ENCODE data around the gene TMEM37.

TMEM37 gene

DNA sequence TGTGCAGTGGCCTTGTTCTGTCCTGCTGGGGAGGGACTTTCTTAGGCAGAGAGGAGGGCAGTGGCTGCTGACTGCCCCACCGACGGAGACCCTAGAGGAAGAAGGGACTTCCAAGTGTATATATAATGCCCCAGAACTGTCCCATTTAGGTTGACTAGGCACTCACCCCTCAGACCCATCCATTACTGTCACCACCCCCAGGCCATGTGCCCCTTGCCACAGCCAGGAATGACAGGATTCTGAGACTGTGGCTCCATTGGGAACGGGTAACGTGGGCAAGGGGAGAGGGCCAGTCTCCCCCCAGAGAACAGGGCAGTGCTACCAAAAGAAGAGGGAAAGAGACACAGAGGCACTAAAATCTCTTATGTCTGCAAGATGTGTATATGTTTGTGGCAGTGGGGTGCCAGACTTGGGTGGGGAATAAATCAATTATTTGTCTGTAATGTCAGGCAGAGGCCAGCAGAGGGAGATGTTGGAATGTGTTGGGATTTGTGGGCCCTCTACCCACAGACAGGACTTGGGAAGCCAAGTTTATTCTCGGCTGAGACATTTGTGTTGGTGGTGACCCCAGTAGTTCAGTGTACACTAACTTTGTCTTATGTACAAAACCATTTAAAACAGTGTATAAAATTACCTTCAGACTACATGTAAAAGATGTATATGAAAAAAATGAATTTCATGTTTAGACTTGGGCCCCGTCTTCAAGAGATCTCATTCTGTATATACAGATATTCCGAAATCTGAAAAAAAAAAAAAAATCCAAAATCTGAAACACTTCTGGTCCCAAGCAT, 24.0 kb upstream of the TMEM37 start:
- no peak overlapping the region for H3K4me3 ChIP-seq (ENCODE audit: low read depth, low read length)
- DNase-seq (ENCODE audit: low read depth) = no peak
- TF ChIP-seq, protein P1, sequence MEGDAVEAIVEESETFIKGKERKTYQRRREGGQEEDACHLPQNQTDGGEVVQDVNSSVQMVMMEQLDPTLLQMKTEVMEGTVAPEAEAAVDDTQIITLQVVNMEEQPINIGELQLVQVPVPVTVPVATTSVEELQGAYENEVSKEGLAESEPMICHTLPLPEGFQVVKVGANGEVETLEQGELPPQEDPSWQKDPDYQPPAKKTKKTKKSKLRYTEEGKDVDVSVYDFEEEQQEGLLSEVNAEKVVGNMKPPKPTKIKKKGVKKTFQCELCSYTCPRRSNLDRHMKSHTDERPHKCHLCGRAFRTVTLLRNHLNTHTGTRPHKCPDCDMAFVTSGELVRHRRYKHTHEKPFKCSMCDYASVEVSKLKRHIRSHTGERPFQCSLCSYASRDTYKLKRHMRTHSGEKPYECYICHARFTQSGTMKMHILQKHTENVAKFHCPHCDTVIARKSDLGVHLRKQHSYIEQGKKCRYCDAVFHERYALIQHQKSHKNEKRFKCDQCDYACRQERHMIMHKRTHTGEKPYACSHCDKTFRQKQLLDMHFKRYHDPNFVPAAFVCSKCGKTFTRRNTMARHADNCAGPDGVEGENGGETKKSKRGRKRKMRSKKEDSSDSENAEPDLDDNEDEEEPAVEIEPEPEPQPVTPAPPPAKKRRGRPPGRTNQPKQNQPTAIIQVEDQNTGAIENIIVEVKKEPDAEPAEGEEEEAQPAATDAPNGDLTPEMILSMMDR (IDR thresholded peaks at IDR 0.05; ENCODE audit: control insufficient read depth, extremely low read depth, insufficient read depth) = peak; percentile 83

- DNase-seq (ENCODE audit: low read depth) = no peak
- TF ChIP-seq, protein P1 (IDR thresholded peaks at IDR 0.05; ENCODE audit: control insufficient read depth, extremely low read depth, insufficient read depth) = no peak
Measured at GRCh38 chr2:119408221-119408619, 23.4 kb upstream of the TMEM37 start.

DNA sequence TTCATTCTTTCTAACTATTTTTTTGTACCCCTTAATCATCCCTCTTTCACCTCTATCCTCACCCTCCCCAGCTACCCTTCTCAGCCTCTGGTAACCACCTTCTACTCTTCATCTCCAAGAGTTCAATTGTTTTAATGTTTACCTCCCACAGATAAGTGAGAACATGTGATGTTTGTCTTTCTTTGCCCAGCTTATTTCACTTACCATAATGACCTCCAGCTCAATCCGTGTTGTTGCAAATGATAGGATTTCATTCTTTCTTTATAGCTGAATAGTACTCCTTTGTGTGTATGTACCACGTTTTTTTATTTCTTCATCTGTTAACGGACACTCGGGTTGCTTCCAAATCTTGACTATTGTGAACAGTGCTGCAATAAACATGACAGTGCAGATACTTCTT, 22.1 kb upstream of the TMEM37 start:
- TF ChIP-seq, protein P1 (IDR thresholded peaks at IDR 0.05; ENCODE audit: control insufficient read depth, extremely low read depth, insufficient read depth) = no peak
- no peak overlapping the region for H3K4me3 ChIP-seq (ENCODE audit: low read depth, low read length)
- no peak for DNase-seq (ENCODE audit: low read depth)

More at GRCh38 chr2:119408221-119408619, 23.4 kb upstream of the TMEM37 start:
- H3K4me3 ChIP-seq (ENCODE audit: low read depth, low read length) = no peak overlapping the region

GRCh38 chr2:119414894-119415293, 16.8 kb upstream of the TMEM37 start:
- DNase-seq (ENCODE audit: low read depth) = no peak
- TF ChIP-seq, protein P1 (IDR thresholded peaks at IDR 0.05; ENCODE audit: control insufficient read depth, extremely low read depth, insufficient read depth) = no peak
- H3K4me3 ChIP-seq (ENCODE audit: low read depth, low read length) = no peak overlapping the region

DNA sequence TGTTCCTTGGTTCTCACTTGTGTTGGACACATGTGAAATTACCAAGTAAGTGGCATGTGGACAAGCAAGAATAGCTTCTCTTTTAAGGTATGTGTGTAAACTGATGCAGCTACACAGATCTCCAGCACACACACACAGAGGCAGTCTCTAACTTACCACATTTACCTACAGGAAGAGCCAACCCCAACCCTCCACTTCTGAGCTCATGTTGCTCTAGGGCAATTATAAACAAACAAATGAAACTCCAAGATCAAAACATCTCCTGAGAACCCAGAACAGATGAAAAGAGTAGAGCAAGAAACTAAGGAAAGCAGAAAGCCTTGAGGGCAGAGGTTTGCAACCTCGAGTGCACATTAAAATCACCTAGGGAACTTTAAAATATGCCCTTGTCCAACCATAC, 16.0 kb upstream of the TMEM37 start:
- TF ChIP-seq, protein P1 (IDR thresholded peaks at IDR 0.05; ENCODE audit: control insufficient read depth, extremely low read depth, insufficient read depth) = no peak
- H3K4me3 ChIP-seq (ENCODE audit: low read depth, low read length) = no peak overlapping the region
- DNase-seq (ENCODE audit: low read depth) = no peak

DNA sequence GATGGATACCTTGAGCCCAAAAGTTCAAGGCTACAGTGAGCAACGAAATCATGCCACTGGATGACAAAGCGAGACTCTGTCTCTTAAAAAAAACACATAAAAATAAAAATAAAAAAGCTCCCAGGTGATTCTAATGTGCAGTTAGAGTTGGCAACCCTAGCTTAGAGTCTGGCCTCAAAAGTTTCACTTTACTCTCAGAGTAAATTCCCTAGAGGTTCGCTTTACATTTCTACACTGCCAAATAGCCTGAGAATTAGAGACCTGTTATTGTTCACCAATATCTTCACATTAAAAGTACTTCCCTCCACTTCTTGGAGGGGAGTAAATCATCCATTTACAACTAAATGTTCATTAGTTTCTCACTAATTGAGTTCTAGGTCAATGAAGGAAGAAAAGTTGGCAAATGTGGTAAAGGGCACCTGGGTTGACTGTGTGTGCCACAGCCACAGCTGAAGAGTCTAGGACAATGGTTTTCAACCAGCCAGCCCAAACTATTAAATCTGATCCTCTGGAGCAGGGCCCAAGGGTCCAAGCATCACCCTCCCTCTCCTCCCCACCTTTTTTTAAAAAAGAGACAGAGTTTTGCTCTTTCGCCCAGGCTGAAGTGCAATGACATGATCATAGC, 15.2 kb upstream of the TMEM37 start:
- no peak for DNase-seq (ENCODE audit: low read depth)
- TF ChIP-seq, protein P1 (IDR thresholded peaks at IDR 0.05; ENCODE audit: control insufficient read depth, extremely low read depth, insufficient read depth) = no peak
- H3K4me3 ChIP-seq (ENCODE audit: low read depth, low read length) = no peak overlapping the region

Data from LNCaP clone FGC (cell line).